MM.1S (cell line): ENCODE data around the gene MPZ.

ENCODE experiments used
- DNase-seq: peaks from one replicate; pipeline ENCODE4 v3.0.0-alpha.2; 2015
- H2AFZ ChIP-seq: fragments of 300-600 bp; sonication (generic); 2 replicates; pipeline ENCODE4 v1.6.0; 2016; ENCODE audit warnings: antibody characterized with exemption, low read length
- H3F3A ChIP-seq: fragments of 300-600 bp; sonication (generic); 2 replicates; pipeline ENCODE4 v1.6.1; 2016; ENCODE audit warnings: mild to moderate bottlenecking, antibody characterized with exemption, low read length, moderate library complexity, mixed read lengths; ENCODE audit not compliant: insufficient read depth
- H3K27ac ChIP-seq: fragments of 300-600 bp; sonication (generic); 2 replicates; pipeline ENCODE4 v1.5.1; 2016; ENCODE audit warnings: mild to moderate bottlenecking, low read length
- H3K27me3 ChIP-seq: fragments of 300-600 bp; sonication (generic); replicated peaks from 2 replicates; pipeline ENCODE4 v1.6.0; 2016; ENCODE audit warnings: low read length; ENCODE audit not compliant: insufficient read depth
- H3K36me3 ChIP-seq: fragments of 300-600 bp; sonication (generic); replicated peaks from 2 replicates; pipeline ENCODE4 v1.6.1; 2016; ENCODE audit warnings: mild to moderate bottlenecking, low read length, mixed read lengths; ENCODE audit not compliant: insufficient read depth
- H3K4me1 ChIP-seq: fragments of 300-600 bp; sonication (generic); 2 replicates; pipeline ENCODE4 v1.6.1; 2016; ENCODE audit warnings: low read length, mixed read lengths
- H3K4me2 ChIP-seq: fragments of 300-600 bp; sonication (generic); 2 replicates; pipeline ENCODE4 v1.6.0; 2016; ENCODE audit warnings: low read depth, low read length
- H3K4me3 ChIP-seq: fragments of 300-600 bp; sonication (generic); 2 replicates; pipeline ENCODE4 v1.5.1; 2016; ENCODE audit warnings: low read length, mixed read lengths
- H3K79me2 ChIP-seq: fragments of 300-600 bp; sonication (generic); 2 replicates; pipeline ENCODE4 v1.6.1; 2016; ENCODE audit warnings: mixed run types, low read length, mixed read lengths
- H3K9ac ChIP-seq: fragments of 300-600 bp; sonication (generic); 2 replicates; pipeline ENCODE4 v1.6.1; 2016; ENCODE audit warnings: low read length, mixed read lengths
- H3K9me2 ChIP-seq: fragments of 300-600 bp; sonication (generic); replicated peaks from 2 replicates; pipeline ENCODE4 v1.6.1; 2016; ENCODE audit warnings: mild to moderate bottlenecking, low read length, mixed read lengths; ENCODE audit not compliant: insufficient read depth
- H3K9me3 ChIP-seq: fragments of 300-600 bp; sonication (generic); replicated peaks from 2 replicates; pipeline ENCODE4 v1.6.1; 2016; ENCODE audit warnings: mild to moderate bottlenecking, low read length, mixed read lengths; ENCODE audit not compliant: insufficient read depth
- H4K20me1 ChIP-seq: fragments of 300-600 bp; sonication (generic); 2 replicates; pipeline ENCODE4 v1.6.1; 2016; ENCODE audit warnings: mild to moderate bottlenecking, low read length, moderate library complexity, mixed read lengths; ENCODE audit not compliant: insufficient read depth
- EZH2 ChIP-seq: fragments of 300-600 bp; sonication (generic); optimal IDR thresholded peaks from 2 replicates; pipeline ENCODE3; 2017; ENCODE audit warnings: low read depth, mild to moderate bottlenecking, antibody characterized with exemption, low read length, mixed read lengths
- EZH2phosphoT487 ChIP-seq: fragments of 300-600 bp; sonication (generic); IDR thresholded peaks from 2 replicates; pipeline ENCODE4 v1.6.1; 2018; ENCODE audit warnings: antibody characterized with exemption, low read length
- TF ChIP-seq, protein P1 (sequence below): fragments of 300-600 bp; sonication (generic); IDR thresholded peaks from 2 replicates; pipeline ENCODE4 v1.5.1; 2016; ENCODE audit warnings: antibody characterized with exemption, low read length, mixed read lengths

The MPZ gene

DNA sequence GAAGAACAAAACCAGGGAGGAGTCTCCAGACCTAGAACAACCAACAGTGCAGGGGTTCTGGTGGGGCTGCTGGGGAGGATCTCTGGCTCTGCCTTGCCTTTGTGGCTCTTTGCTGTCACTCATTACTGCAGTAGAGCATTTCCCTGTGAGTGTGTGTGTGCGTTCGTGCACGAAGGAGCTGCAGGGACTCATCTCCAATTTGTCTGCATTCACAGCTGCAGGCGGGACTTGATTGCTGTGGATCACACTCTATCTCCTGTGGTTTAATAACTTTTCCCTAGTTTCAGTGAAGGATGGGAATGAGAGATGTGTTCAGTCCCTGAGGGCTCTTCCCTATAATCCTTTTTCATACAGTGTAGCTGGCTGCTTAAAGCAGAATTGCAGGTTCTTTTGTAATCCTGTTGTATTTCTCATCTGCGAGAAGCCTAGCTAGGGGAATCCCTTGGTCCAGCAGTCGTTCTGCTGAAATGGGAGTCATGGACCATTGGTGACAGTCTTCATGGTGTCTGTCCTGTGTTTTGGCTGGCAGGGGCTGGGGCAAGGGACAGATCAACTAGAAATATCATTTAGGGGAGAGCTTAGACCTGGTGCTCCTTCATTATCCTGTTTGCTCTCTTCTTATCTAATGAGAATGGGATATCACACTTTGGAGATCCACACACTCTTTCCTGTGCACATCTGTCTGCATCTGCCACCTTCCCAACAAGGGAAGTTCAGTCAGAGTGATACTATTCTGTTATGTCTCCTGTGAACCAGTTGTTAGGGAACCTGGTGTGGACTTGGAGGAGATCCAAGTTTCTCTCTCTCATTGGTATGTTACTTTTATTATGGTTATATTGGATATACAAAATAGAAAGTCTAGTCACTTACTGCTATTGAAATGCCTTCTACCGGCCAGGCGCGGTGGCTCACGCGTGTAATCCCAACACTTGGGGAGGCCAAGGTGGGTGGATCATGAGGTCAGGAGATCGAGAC, 48.2 kb downstream of the MPZ start:
- Histone ChIP-seq H2AFZ (peak overlapping the region; percentile 18; the same call in 1 of the 2 replicates), H3K27ac (no peak overlapping the region), H3K27me3 (peaks cover 4% of the 10 kb centered on the region; the same call in 1 of the 2 replicates), H3K4me1 (peaks cover 14% of the 10 kb centered on the region), H4K20me1 (no peaks in the 10 kb centered on the region), H3K9ac (no peak overlapping the region), H3K79me2 (no peaks in the 10 kb centered on the region), H3K9me2 (no peaks in the 10 kb centered on the region), H3K9me3 (no peaks in the 10 kb centered on the region), H3F3A (no peaks in the 10 kb centered on the region), H3K36me3 (no peaks in the 10 kb centered on the region), H3K4me2 (peak overlapping the region; percentile 10; the same call in 1 of the 2 replicates), H3K4me3 (no peak overlapping the region)
- no peak for TF ChIP-seq EZH2phosphoT487
- TF ChIP-seq, protein P1, sequence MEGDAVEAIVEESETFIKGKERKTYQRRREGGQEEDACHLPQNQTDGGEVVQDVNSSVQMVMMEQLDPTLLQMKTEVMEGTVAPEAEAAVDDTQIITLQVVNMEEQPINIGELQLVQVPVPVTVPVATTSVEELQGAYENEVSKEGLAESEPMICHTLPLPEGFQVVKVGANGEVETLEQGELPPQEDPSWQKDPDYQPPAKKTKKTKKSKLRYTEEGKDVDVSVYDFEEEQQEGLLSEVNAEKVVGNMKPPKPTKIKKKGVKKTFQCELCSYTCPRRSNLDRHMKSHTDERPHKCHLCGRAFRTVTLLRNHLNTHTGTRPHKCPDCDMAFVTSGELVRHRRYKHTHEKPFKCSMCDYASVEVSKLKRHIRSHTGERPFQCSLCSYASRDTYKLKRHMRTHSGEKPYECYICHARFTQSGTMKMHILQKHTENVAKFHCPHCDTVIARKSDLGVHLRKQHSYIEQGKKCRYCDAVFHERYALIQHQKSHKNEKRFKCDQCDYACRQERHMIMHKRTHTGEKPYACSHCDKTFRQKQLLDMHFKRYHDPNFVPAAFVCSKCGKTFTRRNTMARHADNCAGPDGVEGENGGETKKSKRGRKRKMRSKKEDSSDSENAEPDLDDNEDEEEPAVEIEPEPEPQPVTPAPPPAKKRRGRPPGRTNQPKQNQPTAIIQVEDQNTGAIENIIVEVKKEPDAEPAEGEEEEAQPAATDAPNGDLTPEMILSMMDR, result no peak
- no peak for TF ChIP-seq EZH2
- DNase-seq, result no peak

DNA sequence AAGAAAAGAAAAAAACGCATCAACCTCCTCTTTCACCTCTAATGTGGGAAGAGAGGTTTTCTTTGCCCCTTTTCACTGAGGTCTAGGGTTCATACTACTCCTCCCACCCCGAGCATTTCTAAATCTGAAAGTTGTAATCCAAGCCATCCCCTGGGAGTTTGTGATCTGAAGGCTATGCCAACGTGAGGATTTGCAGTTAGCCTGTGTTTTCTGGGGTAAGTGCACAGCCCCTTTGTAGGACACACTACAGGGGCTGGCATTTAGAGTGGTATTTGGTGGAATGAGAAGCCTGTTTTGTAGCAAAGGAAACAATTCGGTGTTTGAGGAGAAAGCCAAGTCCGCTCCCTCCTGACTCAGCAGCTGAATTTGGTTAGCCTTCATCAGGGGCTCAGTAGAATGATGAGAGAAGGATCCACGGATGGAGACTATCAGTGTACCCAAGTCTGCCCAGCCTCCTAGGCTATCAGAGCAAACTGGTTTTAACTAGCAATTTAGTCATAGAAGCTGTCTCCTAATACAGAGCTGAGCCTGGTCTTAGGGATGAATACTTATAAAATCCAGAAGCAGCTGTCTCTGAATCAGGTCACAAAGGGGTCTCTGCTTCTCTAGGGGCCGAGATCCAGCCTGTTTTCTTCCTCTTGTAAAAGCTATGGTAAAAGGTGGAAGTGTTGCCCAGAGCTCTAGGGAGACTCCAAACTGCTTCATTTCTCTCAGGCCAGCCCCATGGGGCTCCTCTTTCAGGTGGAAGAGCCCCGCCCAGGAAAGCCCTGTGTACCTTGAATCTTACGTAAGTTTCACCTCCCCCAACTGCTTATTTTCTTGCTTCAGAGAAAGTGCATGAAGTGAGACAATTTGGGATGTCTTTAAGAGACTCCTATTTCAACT, 49.1 kb downstream of the MPZ start:
- no peaks in the 10 kb centered on the region for H3K79me2 ChIP-seq
- H3K9ac ChIP-seq, result no peak overlapping the region; the same call in 1 of the 2 replicates
- H3F3A ChIP-seq, result no peaks in the 10 kb centered on the region
- peaks cover 14% of the 10 kb centered on the region for H3K4me1 ChIP-seq
- H3K27me3 ChIP-seq, result peaks cover 4% of the 10 kb centered on the region; the same call in 1 of the 2 replicates
- peak overlapping the region; percentile 10; the same call in 1 of the 2 replicates for H3K4me2 ChIP-seq
- no peaks in the 10 kb centered on the region for H4K20me1 ChIP-seq
- H3K36me3 ChIP-seq, result no peaks in the 10 kb centered on the region
- peak; percentile 27 for DNase-seq
- H2AFZ ChIP-seq, result peak overlapping the region; percentile 18; the same call in 1 of the 2 replicates
- no peaks in the 10 kb centered on the region for H3K9me2 ChIP-seq
- no peak for TF ChIP-seq EZH2
- no peak for TF ChIP-seq EZH2phosphoT487
- TF ChIP-seq, protein P1, result no peak
- no peak overlapping the region for H3K27ac ChIP-seq
- no peak overlapping the region for H3K4me3 ChIP-seq
- H3K9me3 ChIP-seq, result no peaks in the 10 kb centered on the region

DNA sequence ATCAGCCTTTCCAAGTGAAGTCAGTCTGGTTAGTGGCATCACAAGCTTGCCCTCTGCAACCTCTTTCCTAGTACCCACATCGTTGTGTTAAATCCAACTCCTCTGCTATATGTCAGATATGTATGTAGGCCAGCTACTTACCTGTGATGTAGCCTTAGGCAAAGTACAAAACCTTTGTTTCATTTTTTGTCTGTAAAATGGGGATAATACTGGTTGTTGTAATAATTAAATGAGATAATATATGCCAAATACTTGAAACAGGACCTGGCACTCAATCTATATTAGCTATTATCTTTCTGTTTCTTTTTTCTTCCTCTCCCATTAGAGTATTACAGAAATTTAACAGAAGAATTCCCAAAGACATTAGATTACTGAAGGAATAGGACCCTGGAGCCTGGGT, 50.0 kb downstream of the MPZ start:
- Histone ChIP-seq H4K20me1 (no peaks in the 10 kb centered on the region), H3K9me2 (no peaks in the 10 kb centered on the region), H3K4me1 (peaks cover 14% of the 10 kb centered on the region), H2AFZ (no peak overlapping the region), H3K4me2 (no peak overlapping the region), H3K4me3 (no peak overlapping the region), H3F3A (no peaks in the 10 kb centered on the region), H3K79me2 (no peaks in the 10 kb centered on the region), H3K9me3 (no peaks in the 10 kb centered on the region), H3K9ac (no peak overlapping the region), H3K27ac (no peak overlapping the region), H3K36me3 (no peaks in the 10 kb centered on the region), H3K27me3 (peaks cover 4% of the 10 kb centered on the region; the same call in 1 of the 2 replicates)
- DNase-seq, result no peak
- TF ChIP-seq, protein P1, result no peak
- TF ChIP-seq EZH2, result no peak
- no peak for TF ChIP-seq EZH2phosphoT487
